ENCODE data around the gene TRIM49D2.
"Not testable (repeated sequence)": the region's sequence is repeated elsewhere in the genome, so short reads cannot be mapped to it uniquely, and the experiment has no call there.

DNA sequence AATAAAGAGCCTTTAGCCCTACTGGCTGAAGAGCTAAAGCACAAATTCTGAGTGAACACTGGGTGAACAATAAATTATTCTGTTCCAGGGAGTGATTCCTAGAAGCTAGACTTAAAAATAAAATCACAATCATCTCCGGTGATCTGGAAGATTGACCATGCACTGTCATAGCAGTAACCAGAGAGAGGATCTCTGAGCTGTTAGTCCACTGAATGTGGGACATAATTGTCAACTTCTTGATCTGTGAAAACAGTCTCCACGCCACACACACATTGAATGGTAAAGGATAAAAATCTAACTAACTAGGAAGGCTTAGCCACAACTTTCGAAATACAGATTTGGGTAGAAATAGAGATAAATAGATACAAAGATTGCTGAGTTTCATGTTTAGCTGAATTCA lies 30.6 kb upstream of the TRIM49D2 start:
- not testable (repeated sequence) for TF ChIP-seq EZH2phosphoT487 (IDR thresholded peaks at IDR 0.05; ENCODE audit: borderline replicate concordance)
- TF ChIP-seq, protein P1, sequence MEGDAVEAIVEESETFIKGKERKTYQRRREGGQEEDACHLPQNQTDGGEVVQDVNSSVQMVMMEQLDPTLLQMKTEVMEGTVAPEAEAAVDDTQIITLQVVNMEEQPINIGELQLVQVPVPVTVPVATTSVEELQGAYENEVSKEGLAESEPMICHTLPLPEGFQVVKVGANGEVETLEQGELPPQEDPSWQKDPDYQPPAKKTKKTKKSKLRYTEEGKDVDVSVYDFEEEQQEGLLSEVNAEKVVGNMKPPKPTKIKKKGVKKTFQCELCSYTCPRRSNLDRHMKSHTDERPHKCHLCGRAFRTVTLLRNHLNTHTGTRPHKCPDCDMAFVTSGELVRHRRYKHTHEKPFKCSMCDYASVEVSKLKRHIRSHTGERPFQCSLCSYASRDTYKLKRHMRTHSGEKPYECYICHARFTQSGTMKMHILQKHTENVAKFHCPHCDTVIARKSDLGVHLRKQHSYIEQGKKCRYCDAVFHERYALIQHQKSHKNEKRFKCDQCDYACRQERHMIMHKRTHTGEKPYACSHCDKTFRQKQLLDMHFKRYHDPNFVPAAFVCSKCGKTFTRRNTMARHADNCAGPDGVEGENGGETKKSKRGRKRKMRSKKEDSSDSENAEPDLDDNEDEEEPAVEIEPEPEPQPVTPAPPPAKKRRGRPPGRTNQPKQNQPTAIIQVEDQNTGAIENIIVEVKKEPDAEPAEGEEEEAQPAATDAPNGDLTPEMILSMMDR (conservative IDR thresholded peaks at IDR 0.05; ENCODE audit: low read length): not testable (repeated sequence)

All from Loucy (cell line).